ENCODE measurements around the gene LOX.

GRCh38 chr5:122107016-122107415 is 29.0 kb upstream of the LOX start:
- TF ChIP-seq, protein P1, sequence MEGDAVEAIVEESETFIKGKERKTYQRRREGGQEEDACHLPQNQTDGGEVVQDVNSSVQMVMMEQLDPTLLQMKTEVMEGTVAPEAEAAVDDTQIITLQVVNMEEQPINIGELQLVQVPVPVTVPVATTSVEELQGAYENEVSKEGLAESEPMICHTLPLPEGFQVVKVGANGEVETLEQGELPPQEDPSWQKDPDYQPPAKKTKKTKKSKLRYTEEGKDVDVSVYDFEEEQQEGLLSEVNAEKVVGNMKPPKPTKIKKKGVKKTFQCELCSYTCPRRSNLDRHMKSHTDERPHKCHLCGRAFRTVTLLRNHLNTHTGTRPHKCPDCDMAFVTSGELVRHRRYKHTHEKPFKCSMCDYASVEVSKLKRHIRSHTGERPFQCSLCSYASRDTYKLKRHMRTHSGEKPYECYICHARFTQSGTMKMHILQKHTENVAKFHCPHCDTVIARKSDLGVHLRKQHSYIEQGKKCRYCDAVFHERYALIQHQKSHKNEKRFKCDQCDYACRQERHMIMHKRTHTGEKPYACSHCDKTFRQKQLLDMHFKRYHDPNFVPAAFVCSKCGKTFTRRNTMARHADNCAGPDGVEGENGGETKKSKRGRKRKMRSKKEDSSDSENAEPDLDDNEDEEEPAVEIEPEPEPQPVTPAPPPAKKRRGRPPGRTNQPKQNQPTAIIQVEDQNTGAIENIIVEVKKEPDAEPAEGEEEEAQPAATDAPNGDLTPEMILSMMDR (IDR thresholded peaks at IDR 0.05), result no peak
- no peak for TF ChIP-seq POLR2A (IDR thresholded peaks at IDR 0.05)
